GM12878 (cell line): Measurements from ENCODE around the gene GRB10. TPM values are rescaled to one million over a fixed set of nuclear protein-coding genes. Genes with fewer than 3 reads are reported as not detected.
A peak's percentile ranks its signal among the peaks of the same experiment; 100 is the strongest.

Experiments
- BCL11A ChIP-seq: IDR thresholded peaks from 2 replicates; pipeline ENCODE4 v1.6.1; 2011; ENCODE audit warnings: low read depth, low read length
- BHLHE40 ChIP-seq, 2 experiments: fragments of 450-650 bp in 1 of 2; IDR thresholded peaks; 2 replicates each; pipeline ENCODE4 v1.6.1; 2011 to 2017; ENCODE audit warnings: low read depth in 2 of 2, borderline replicate concordance in 1 of 2, improper control_type of control experiment in 1 of 2, low read length in 1 of 2, mild to moderate bottlenecking in 1 of 2
- CHD2 ChIP-seq: IDR thresholded peaks from 2 replicates; pipeline ENCODE4 v1.6.1; 2011; ENCODE audit warnings: low read depth, low read length, improper control_type of control experiment, borderline replicate concordance
- CREB1 ChIP-seq: IDR thresholded peaks from 2 replicates; pipeline ENCODE4 v1.6.1; 2012; ENCODE audit warnings: low read depth, mild to moderate bottlenecking, inconsistent platforms
- CUX1 ChIP-seq: IDR thresholded peaks from 2 replicates; pipeline ENCODE4 v1.6.1; 2012; ENCODE audit warnings: improper control_type of control experiment, low read depth, low read length; ENCODE audit not compliant: insufficient replicate concordance
- E4F1 ChIP-seq: fragments of 450-650 bp; IDR thresholded peaks from 2 replicates; pipeline ENCODE4 v1.6.1; 2018; ENCODE audit warnings: borderline replicate concordance, mild to moderate bottlenecking; ENCODE audit not compliant: partially characterized antibody
- MAX ChIP-seq: IDR thresholded peaks from 2 replicates; pipeline ENCODE4 v1.6.1; 2012; ENCODE audit warnings: low read depth, low read length, improper control_type of control experiment
- MEF2A ChIP-seq: IDR thresholded peaks from 2 replicates; pipeline ENCODE4 v1.6.1; 2011; ENCODE audit warnings: low read depth, mild to moderate bottlenecking, low read length, moderate library complexity; ENCODE audit not compliant: insufficient read depth
- PAX8 ChIP-seq: fragments of 450-650 bp; IDR thresholded peaks from 2 replicates; pipeline ENCODE4 v1.6.1; 2017; ENCODE audit warnings: mild to moderate bottlenecking, moderate library complexity
- TCF3 ChIP-seq: IDR thresholded peaks from 2 replicates; pipeline ENCODE4 v1.6.1; 2012; ENCODE audit warnings: low read depth, mild to moderate bottlenecking, low read length, borderline replicate concordance; ENCODE audit not compliant: insufficient read depth
- polyA plus RNA-seq, 11 experiments: library from polyadenylated mRNA; depleted of rRNA in 4 of 11; unstranded in 6 of 11; stranded (reverse) in 5 of 11; fragments of >200 nt; fragmentation: Nextera tagmentation in 4 of 11; fragmentation: Illumina TruSeq in 1 of 11; extraction: Ambion mirVana in 4 of 11; extraction: Trizol in 1 of 11; gene quantifications; 1 replicate in 1 of 11; 2 replicates in 10 of 11; pipeline versions ENCODE4 v1.2.1 to v1.2.3, GENCODE V29; 2011 to 2016; ENCODE audit warnings: inconsistent platforms in 2 of 11, missing spikeins in 2 of 11, low read depth in 1 of 11
- total RNA-seq, 4 experiments: library from RNA; depleted of rRNA in 3 of 4; stranded (reverse); fragments of >200 nt in 3 of 4; fragmentation: Illumina TruSeq in 1 of 4; extraction: Trizol in 1 of 4; gene quantifications; 2 replicates each; pipeline versions ENCODE4 v1.2.1 to v1.2.3, GENCODE V29; 2013 to 2021
- TF ChIP-seq, protein P1 (sequence below): fragments of 450-650 bp; formaldehyde crosslinking; IDR thresholded peaks from 2 replicates; pipeline ENCODE4 v1.4.0; 2022; ENCODE audit warnings: mild to moderate bottlenecking, moderate library complexity
- TF ChIP-seq, protein P2 (sequence below): IDR thresholded peaks from 2 replicates; pipeline ENCODE4 v1.6.1; 2012; ENCODE audit warnings: low read length, inconsistent platforms
- TF ChIP-seq, protein P3 (sequence below): fragments of 450-650 bp; IDR thresholded peaks from 2 replicates; pipeline ENCODE4 v1.6.1; 2017; ENCODE audit warnings: antibody characterized with exemption, mild to moderate bottlenecking, moderate library complexity

The GRB10 gene
- total and polyA plus RNA-seq, 10 of the 15 experiments (the other 5 are each of a cell fraction or from before 2014, with no cell fraction given), result 0.04 to 0.33 TPM; not detected in 8

GRCh38 chr7:50664461-50664922, 118.2 kb downstream of the GRB10 start (continued):
- 0 out of 2 replicates have a peak, but pooled peaks have one; percentile 20 for TF ChIP-seq TCF3
- peak; percentile 74; the same call in 1 of the 2 replicates for TF ChIP-seq MEF2A
- TF ChIP-seq MAX, result no peak
- no peak for TF ChIP-seq CHD2
- no peak for TF ChIP-seq CUX1
- peak in 1 of 2 experiments; percentile 15; a peak in 1 of 4 replicates for TF ChIP-seq BHLHE40 (IDR thresholded peaks at IDR 0.05; ENCODE audit: borderline replicate concordance in 1 of 2, low read depth in 2 of 2, low read length in 1 of 2)
- TF ChIP-seq, protein P1, sequence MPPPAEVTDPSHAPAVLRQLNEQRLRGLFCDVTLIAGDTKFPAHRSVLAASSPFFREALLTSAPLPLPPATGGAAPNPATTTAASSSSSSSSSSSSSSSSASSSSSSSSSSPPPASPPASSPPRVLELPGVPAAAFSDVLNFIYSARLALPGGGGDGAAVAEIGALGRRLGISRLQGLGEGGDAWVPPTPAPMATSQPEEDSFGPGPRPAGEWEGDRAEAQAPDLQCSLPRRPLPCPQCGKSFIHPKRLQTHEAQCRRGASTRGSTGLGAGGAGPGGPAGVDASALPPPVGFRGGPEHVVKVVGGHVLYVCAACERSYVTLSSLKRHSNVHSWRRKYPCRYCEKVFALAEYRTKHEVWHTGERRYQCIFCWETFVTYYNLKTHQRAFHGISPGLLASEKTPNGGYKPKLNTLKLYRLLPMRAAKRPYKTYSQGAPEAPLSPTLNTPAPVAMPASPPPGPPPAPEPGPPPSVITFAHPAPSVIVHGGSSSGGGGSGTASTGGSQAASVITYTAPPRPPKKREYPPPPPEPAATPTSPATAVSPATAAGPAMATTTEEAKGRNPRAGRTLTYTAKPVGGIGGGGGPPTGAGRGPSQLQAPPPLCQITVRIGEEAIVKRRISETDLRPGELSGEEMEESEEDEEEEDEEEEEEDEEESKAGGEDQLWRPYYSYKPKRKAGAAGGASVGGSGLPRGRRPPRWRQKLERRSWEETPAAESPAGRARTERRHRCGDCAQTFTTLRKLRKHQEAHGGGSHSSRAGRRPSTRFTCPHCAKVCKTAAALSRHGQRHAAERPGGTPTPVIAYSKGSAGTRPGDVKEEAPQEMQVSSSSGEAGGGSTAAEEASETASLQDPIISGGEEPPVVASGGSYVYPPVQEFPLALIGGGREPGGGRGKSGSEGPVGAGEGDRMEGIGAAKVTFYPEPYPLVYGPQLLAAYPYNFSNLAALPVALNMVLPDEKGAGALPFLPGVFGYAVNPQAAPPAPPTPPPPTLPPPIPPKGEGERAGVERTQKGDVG, result no peak
- no peak for TF ChIP-seq PAX8
- TF ChIP-seq E4F1, result no peak
- TF ChIP-seq CREB1, result no peak
- TF ChIP-seq, protein P2, sequence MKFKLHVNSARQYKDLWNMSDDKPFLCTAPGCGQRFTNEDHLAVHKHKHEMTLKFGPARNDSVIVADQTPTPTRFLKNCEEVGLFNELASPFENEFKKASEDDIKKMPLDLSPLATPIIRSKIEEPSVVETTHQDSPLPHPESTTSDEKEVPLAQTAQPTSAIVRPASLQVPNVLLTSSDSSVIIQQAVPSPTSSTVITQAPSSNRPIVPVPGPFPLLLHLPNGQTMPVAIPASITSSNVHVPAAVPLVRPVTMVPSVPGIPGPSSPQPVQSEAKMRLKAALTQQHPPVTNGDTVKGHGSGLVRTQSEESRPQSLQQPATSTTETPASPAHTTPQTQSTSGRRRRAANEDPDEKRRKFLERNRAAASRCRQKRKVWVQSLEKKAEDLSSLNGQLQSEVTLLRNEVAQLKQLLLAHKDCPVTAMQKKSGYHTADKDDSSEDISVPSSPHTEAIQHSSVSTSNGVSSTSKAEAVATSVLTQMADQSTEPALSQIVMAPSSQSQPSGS, result peak; percentile 82
- TF ChIP-seq, protein P3, sequence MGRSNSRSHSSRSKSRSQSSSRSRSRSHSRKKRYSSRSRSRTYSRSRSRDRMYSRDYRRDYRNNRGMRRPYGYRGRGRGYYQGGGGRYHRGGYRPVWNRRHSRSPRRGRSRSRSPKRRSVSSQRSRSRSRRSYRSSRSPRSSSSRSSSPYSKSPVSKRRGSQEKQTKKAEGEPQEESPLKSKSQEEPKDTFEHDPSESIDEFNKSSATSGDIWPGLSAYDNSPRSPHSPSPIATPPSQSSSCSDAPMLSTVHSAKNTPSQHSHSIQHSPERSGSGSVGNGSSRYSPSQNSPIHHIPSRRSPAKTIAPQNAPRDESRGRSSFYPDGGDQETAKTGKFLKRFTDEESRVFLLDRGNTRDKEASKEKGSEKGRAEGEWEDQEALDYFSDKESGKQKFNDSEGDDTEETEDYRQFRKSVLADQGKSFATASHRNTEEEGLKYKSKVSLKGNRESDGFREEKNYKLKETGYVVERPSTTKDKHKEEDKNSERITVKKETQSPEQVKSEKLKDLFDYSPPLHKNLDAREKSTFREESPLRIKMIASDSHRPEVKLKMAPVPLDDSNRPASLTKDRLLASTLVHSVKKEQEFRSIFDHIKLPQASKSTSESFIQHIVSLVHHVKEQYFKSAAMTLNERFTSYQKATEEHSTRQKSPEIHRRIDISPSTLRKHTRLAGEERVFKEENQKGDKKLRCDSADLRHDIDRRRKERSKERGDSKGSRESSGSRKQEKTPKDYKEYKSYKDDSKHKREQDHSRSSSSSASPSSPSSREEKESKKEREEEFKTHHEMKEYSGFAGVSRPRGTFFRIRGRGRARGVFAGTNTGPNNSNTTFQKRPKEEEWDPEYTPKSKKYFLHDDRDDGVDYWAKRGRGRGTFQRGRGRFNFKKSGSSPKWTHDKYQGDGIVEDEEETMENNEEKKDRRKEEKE, result no peak
- peak; percentile 41; the same call in 1 of the 2 replicates for TF ChIP-seq BCL11A
